ENCODE data around the gene C1orf52.

Gene C1orf52

GRCh38 chr1:85229574-85230097 is 29.8 kb downstream of the C1orf52 start:
- no peak for DNase-seq

GRCh38 chr1:85228972-85229371 is 30.5 kb downstream of the C1orf52 start:
- DNase-seq: no peak

- DNase-seq: no peak
Measured at GRCh38 chr1:85225624-85226380, 33.7 kb downstream of the C1orf52 start.

GRCh38 chr1:85224734-85225623 is 34.5 kb downstream of the C1orf52 start:
- no peak for DNase-seq

- no peak for DNase-seq
Measured at GRCh38 chr1:85224295-85224694, 35.2 kb downstream of the C1orf52 start.

- no peak for DNase-seq
Measured at GRCh38 chr1:85223334-85223733, 36.1 kb downstream of the C1orf52 start.

- DNase-seq: no peak
Measured at GRCh38 chr1:85220756-85221201, 38.7 kb downstream of the C1orf52 start.

GRCh38 chr1:85219853-85220610 is 39.4 kb downstream of the C1orf52 start:
- no peak for DNase-seq

- no peak for DNase-seq
Measured at GRCh38 chr1:85216697-85217096, 42.8 kb downstream of the C1orf52 start.

- no peak for DNase-seq
Measured at GRCh38 chr1:85214654-85215053, 44.8 kb downstream of the C1orf52 start.

GRCh38 chr1:85208488-85208887 is 51.0 kb downstream of the C1orf52 start:
- no peak for DNase-seq

GRCh38 chr1:85203573-85204171 is 55.8 kb downstream of the C1orf52 start:
- DNase-seq: no peak

GRCh38 chr1:85202864-85203255 is 56.6 kb downstream of the C1orf52 start:
- DNase-seq: no peak

- no peak for DNase-seq
Measured at GRCh38 chr1:85202092-85202863, 57.2 kb downstream of the C1orf52 start.

- peak; percentile 64 for DNase-seq
Measured at GRCh38 chr1:85201340-85202091, 57.9 kb downstream of the C1orf52 start.

GRCh38 chr1:85200463-85201339 is 58.8 kb downstream of the C1orf52 start, which contains the start of gene SYDE2:
TSS of gene SYDE2 (minus strand) at chr1:85201016. CDS start at chr1:85200996, 20 bp downstream.
- DNase-seq: peak; percentile 69
